SK-N-SH (cell line): ENCODE results near the gene MBNL2. TPM values are rescaled to one million over a fixed set of nuclear protein-coding genes. Genes with fewer than 3 reads are reported as not detected.

Experiments
- CTCF ChIA-PET: fragments of 300-600, 350-600 bp; formaldehyde crosslinking; extraction: SDS; loops from one replicate; lab custom pipeline; 2021; lab: Yijun Ruan, JAX
- POLR2A ChIA-PET: fragments of 350-600 bp; sonication (Branson Sonifier 250); formaldehyde crosslinking; extraction: SDS; loops from one replicate; lab custom pipeline; 2020; ENCODE audit warnings: antibody characterized with exemption, inconsistent platforms; lab: Yijun Ruan, JAX
- DNase-seq: peaks from one replicate; pipeline ENCODE4 v3.0.0; 2012
- H2AFZ ChIP-seq: fragments of 200-600 bp; sonication (generic); 2 replicates; pipeline ENCODE4 v1.8.1; 2016; ENCODE audit warnings: antibody characterized with exemption, mild to moderate bottlenecking, low read depth
- H3F3A ChIP-seq: fragments of 200-600 bp; sonication (generic); replicated peaks from 2 replicates; pipeline ENCODE3; 2016; ENCODE audit warnings: antibody characterized with exemption, mild to moderate bottlenecking; ENCODE audit not compliant: insufficient read depth
- H3K27ac ChIP-seq, 2 experiments: fragments of 200-500 bp in 1 of 2; fragments of 200-600 bp in 1 of 2; sonication (Bioruptor generic) in 1 of 2; sonication (generic), shearing (Covaris generic) in 1 of 2; 2 replicates each; pipeline versions ENCODE4 v1.5.1 to v1.6.1; 2014 to 2016; ENCODE audit warnings: low read depth in 2 of 2, inconsistent platforms in 1 of 2, low read length in 1 of 2, mild to moderate bottlenecking in 1 of 2, mixed read lengths in 1 of 2
- H3K27me3 ChIP-seq: fragments of 200-600 bp; sonication (generic), shearing (Covaris generic); 2 replicates; pipeline ENCODE4 v1.6.1; 2016; ENCODE audit warnings: mixed run types; ENCODE audit not compliant: insufficient read depth
- H3K36me3 ChIP-seq, 2 experiments: fragments of 200-500 bp in 1 of 2; fragments of 200-600 bp in 1 of 2; sonication (Bioruptor generic) in 1 of 2; sonication (generic) in 1 of 2; replicated peaks in 1 of 2; 2 replicates each; pipeline versions ENCODE3 to v1.5.1; 2014 to 2016; ENCODE audit warnings: low read length in 1 of 2, mild to moderate bottlenecking in 1 of 2; ENCODE audit not compliant: insufficient read depth in 2 of 2, control insufficient read depth in 1 of 2
- H3K4me1 ChIP-seq, 2 experiments: fragments of 200-500 bp in 1 of 2; fragments of 200-600 bp in 1 of 2; sonication (Bioruptor generic) in 1 of 2; sonication (generic), shearing (Covaris generic) in 1 of 2; 2 replicates each; pipeline versions ENCODE4 v1.5.1 to v1.6.1; 2014 to 2016; ENCODE audit warnings: low read depth in 1 of 2, low read length in 1 of 2, mixed run types in 1 of 2; ENCODE audit not compliant: insufficient read depth in 2 of 2, control insufficient read depth in 1 of 2
- H3K4me2 ChIP-seq: fragments of 200-600 bp; sonication (generic), shearing (Covaris generic); 2 replicates; pipeline ENCODE4 v1.6.1; 2017; ENCODE audit warnings: mixed run types
- H3K4me3 ChIP-seq, 2 experiments: fragments of 200-500 bp in 1 of 2; fragments of 200-600 bp in 1 of 2; sonication (Bioruptor generic) in 1 of 2; sonication (generic), shearing (Covaris generic) in 1 of 2; 2 replicates each; pipeline versions ENCODE4 v1.5.1 to v1.8.1; 2014 to 2016; ENCODE audit warnings: low read depth in 2 of 2, inconsistent platforms in 1 of 2, low read length in 1 of 2, mild to moderate bottlenecking in 1 of 2, mixed read lengths in 1 of 2, moderate library complexity in 1 of 2
- H3K79me2 ChIP-seq: fragments of 200-600 bp; sonication (generic); 2 replicates; pipeline ENCODE4 v1.8.1; 2017; ENCODE audit warnings: mild to moderate bottlenecking; ENCODE audit not compliant: insufficient read depth
- H3K9ac ChIP-seq: fragments of 200-600 bp; sonication (generic); 2 replicates; pipeline ENCODE4 v1.6.1; 2017; ENCODE audit warnings: mixed run types
- H3K9me2 ChIP-seq: fragments of 200-600 bp; sonication (generic); 2 replicates; pipeline ENCODE4 v1.6.1; 2017; ENCODE audit warnings: mixed run types
- H3K9me3 ChIP-seq: fragments of 200-600 bp; sonication (generic); 2 replicates; pipeline ENCODE4 v1.6.1; 2017; ENCODE audit warnings: mixed run types, mild to moderate bottlenecking, moderate library complexity
- H4K20me1 ChIP-seq: fragments of 200-600 bp; sonication (generic); 2 replicates; pipeline ENCODE4 v1.6.1; 2017; ENCODE audit warnings: mild to moderate bottlenecking, mixed run types; ENCODE audit not compliant: insufficient read depth
- CHD2 ChIP-seq: fragments of 150-350 bp; IDR thresholded peaks from 2 replicates; pipeline ENCODE4 v1.6.1; 2018; ENCODE audit warnings: low read length; ENCODE audit not compliant: partially characterized antibody
- ELF1 ChIP-seq: IDR thresholded peaks from 2 replicates; pipeline ENCODE4 v1.4.0; 2012
- EP300 ChIP-seq, 2 experiments: IDR thresholded peaks; 2 replicates each; pipeline versions ENCODE4 v1.4.0 to v1.6.1; 2012; ENCODE audit warnings: borderline replicate concordance in 1 of 2, low read depth in 1 of 2, low read length in 1 of 2
- FOSL2 ChIP-seq: IDR thresholded peaks from 2 replicates; pipeline ENCODE4 v1.4.0; 2012; ENCODE audit warnings: low read depth, mild to moderate bottlenecking, moderate library complexity, borderline replicate concordance
- FOXJ3 ChIP-seq: sonication (generic); formaldehyde crosslinking; IDR thresholded peaks from 2 replicates; pipeline ENCODE4 v1.5.1; 2020; ENCODE audit warnings: mild to moderate bottlenecking, missing genetic modification reagents
- GABPA ChIP-seq: IDR thresholded peaks from 2 replicates; pipeline ENCODE4 v1.4.0; 2012; ENCODE audit warnings: low read depth, mild to moderate bottlenecking
- GATA2 ChIP-seq: sonication (generic); formaldehyde crosslinking; IDR thresholded peaks from 2 replicates; pipeline ENCODE4 v1.5.0; 2020; ENCODE audit warnings: mild to moderate bottlenecking, missing genetic modification reagents
- IRF3 ChIP-seq: fragments of 150-350 bp; IDR thresholded peaks from 2 replicates; pipeline ENCODE4 v1.6.1; 2016; ENCODE audit warnings: mild to moderate bottlenecking, low read depth, low read length
- JUND ChIP-seq: IDR thresholded peaks from 2 replicates; pipeline ENCODE4 v1.4.0; 2012
- NRF1 ChIP-seq: IDR thresholded peaks from 2 replicates; pipeline ENCODE4 v1.6.1; 2012; ENCODE audit warnings: low read depth, mild to moderate bottlenecking, low read length
- PBX3 ChIP-seq: IDR thresholded peaks from 2 replicates; pipeline ENCODE4; 2012
- SMC3 ChIP-seq: IDR thresholded peaks from 2 replicates; pipeline ENCODE4 v1.6.1; 2012; ENCODE audit warnings: low read depth, low read length, improper control_type of control experiment
- WGBS: methylation state at CpG from one replicate; pipeline ENCODE4 v1.1.6; 2017; ENCODE audit warnings: low lambda C conversion rate; 5-methylcytosine and 5-hydroxymethylcytosine counted together
- polyA plus RNA-seq, 3 experiments: library from polyadenylated mRNA; depleted of rRNA; stranded (reverse); fragments of >200 nt; gene quantifications; 2 replicates each; pipeline ENCODE4 v1.2.3, GENCODE V29; 2012

Gene MBNL2
- polyA plus RNA-seq, 1 of the 3 experiments (the other 2 are of a cell fraction): 24.5 TPM

DNA sequence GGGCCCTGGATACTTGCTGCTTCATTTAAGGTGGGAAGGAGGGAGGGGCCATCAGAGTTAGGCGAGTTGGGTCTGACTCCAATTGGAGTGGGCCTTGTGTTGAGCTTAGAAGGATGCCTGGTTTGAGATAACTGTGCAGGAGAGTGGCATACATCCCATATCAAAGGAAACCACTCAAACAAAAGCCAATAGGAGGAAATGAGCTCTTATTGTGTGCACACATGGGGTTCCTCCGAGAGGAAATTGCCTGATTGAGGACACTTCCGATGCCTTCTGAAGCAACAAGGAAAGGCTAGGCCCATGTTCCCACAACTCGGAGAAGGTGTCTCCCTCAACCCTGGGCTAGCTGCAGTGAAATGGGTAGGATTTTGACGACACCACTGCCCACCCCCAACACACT lies 19.6 kb downstream of the MBNL2 start:
- Histone ChIP-seq H3F3A (peaks cover 38% of the 10 kb centered on the region), H2AFZ (no peak overlapping the region), H3K4me3 (no peak overlapping the region), H3K9me3 (no peaks in the 10 kb centered on the region), H3K4me1 (peaks cover 18 to 25% of the 10 kb centered on the region in 2 experiments), H3K36me3 (peaks cover 28 to 30% of the 10 kb centered on the region in 2 experiments), H4K20me1 (peaks cover 16% of the 10 kb centered on the region; the same call in 1 of the 2 replicates), H3K9me2 (no peaks in the 10 kb centered on the region), H3K79me2 (peaks cover 100% of the 10 kb centered on the region), H3K27ac (peak overlapping the region in 1 of 2 experiments; percentile 28; a peak in 1 of 4 replicates), H3K27me3 (no peaks in the 10 kb centered on the region), H3K9ac (no peak overlapping the region), H3K4me2 (no peak overlapping the region)
- DNase-seq: no peak
- POLR2A ChIA-PET: interaction anchor here (0.7 kb wide), 1 partner anchor 9 kb away, joined by 3 read pairs; no protein-coding TSS in a partner anchor
- WGBS: 100% methylated on average over 4 of the region's 5 CpGs
- CTCF ChIA-PET: interaction anchor here (3.0 kb wide), 1 partner anchor 132 kb away, joined by 12 read pairs; no protein-coding TSS in a partner anchor
- no peak for TF ChIP-seq NRF1
- no peak for TF ChIP-seq ELF1
- no peak for TF ChIP-seq FOXJ3
- TF ChIP-seq IRF3: no peak
- TF ChIP-seq SMC3: no peak
- TF ChIP-seq JUND: no peak
- no peak for TF ChIP-seq GABPA
- TF ChIP-seq EP300 (IDR thresholded peaks at IDR 0.05; ENCODE audit: borderline replicate concordance in 1 of 2, low read depth in 1 of 2, low read length in 1 of 2): no peak
- TF ChIP-seq FOSL2: no peak

DNA sequence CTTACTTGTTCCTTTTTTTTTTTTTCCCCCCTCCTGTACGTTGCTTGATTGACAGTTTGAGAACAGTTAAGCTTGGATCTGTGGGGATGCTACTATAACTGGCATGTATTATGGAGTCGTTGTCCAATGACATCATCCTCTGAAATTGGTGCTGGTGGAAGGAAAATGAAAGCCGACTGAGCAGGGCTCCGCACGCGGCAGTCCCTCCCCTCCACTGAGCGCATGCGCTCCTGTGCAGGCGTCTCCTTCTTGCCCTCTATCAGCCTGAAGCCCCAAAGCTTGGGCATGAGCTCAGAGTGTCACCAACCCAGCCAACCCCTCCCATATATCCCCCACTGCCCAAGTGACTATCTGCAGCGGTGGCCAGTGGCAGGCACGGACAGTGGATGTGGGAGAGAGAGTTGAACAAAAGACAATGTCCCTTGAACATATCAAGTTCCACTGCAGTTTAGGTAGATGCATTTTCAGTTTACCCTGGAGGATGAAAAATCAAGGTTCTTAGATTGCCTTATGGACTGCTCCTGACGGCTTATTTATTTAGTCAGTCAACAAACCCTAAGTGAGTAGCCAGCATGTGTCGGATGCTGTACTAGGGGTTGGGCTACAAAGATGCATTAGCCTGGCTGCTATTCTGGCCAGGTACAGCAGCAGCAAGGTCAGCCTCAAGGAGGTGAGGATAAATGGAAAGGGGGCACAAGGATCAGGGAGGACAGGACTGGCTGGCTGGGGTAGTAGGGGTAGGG lies 20.8 kb downstream of the MBNL2 start:
- Histone ChIP-seq H3K27ac (peak overlapping the region in 1 of 2 experiments; percentile 79; a peak in 2 of 4 replicates), H3K9ac (peak overlapping the region; percentile 33; the same call in 1 of the 2 replicates), H3K4me2 (peak overlapping the region; percentile 35), H3K79me2 (peaks cover 100% of the 10 kb centered on the region), H3K36me3 (peaks cover 29 to 41% of the 10 kb centered on the region in 2 experiments), H3K4me1 (peaks cover 16 to 25% of the 10 kb centered on the region in 2 experiments), H2AFZ (no peak overlapping the region), H3F3A (peaks cover 38% of the 10 kb centered on the region), H3K9me2 (no peaks in the 10 kb centered on the region), H4K20me1 (peaks cover 11% of the 10 kb centered on the region; the same call in 1 of the 2 replicates), H3K27me3 (no peaks in the 10 kb centered on the region), H3K9me3 (no peaks in the 10 kb centered on the region), H3K4me3 (no peak overlapping the region)
- ChIA-PET CTCF (no interaction called here), POLR2A (no interaction called here)
- DNase-seq: no peak
- no peak for TF ChIP-seq CHD2
- no peak for TF ChIP-seq EP300 (IDR thresholded peaks at IDR 0.05; ENCODE audit: borderline replicate concordance in 1 of 2, low read depth in 1 of 2, low read length in 1 of 2)
- 0 out of 2 replicates have a peak, but pooled peaks have one; percentile 28 for TF ChIP-seq PBX3
- TF ChIP-seq GATA2 (CRISPR knock-in tag): no peak
- WGBS: 90% methylated on average over 13 of the region's 13 CpGs
